HG03457 (cell line): Measurements from ENCODE around the gene SPTLC2.
"Not testable (repeated sequence)": the region's sequence is repeated elsewhere in the genome, so short reads cannot be mapped to it uniquely, and the experiment has no call there.

ENCODE experiments used
- ATAC-seq: cut with Tn5 transposase; IDR thresholded peaks from one replicate; pipeline ENCODE4 v1.9.1; 2021; ENCODE audit warnings: moderate number of reproducible peaks; ENCODE audit not compliant: unreplicated experiment

SPTLC2 gene

GRCh38 chr14:77616454-77617229, at the start of gene SPTLC2:
TSS of gene SPTLC2 (minus strand) at chr14:77616637. CDS start at chr14:77616579, 58 bp downstream.
- ATAC-seq = peak; percentile 93

GRCh38 chr14:77663293-77663692, 46.9 kb upstream of the SPTLC2 start:
- ATAC-seq = no peak

- ATAC-seq = not testable (repeated sequence)
These were observed 45.1 kb upstream of the SPTLC2 start for GRCh38 chr14:77661562-77661961.

GRCh38 chr14:77660754-77661153, 44.3 kb upstream of the SPTLC2 start:
- no peak for ATAC-seq

- no peak for ATAC-seq
These were observed 43.4 kb upstream of the SPTLC2 start for GRCh38 chr14:77659831-77660230.

GRCh38 chr14:77657280-77657679, 40.8 kb upstream of the SPTLC2 start:
- ATAC-seq = no peak

GRCh38 chr14:77654001-77654441, 37.6 kb upstream of the SPTLC2 start:
- ATAC-seq = no peak

- no peak for ATAC-seq
These were observed 32.9 kb upstream of the SPTLC2 start for GRCh38 chr14:77649326-77649725.

GRCh38 chr14:77648520-77649200, 32.2 kb upstream of the SPTLC2 start:
- no peak for ATAC-seq

- ATAC-seq = no peak
These were observed 31.4 kb upstream of the SPTLC2 start for GRCh38 chr14:77647853-77648252.

- no peak for ATAC-seq
These were observed 30.5 kb upstream of the SPTLC2 start for GRCh38 chr14:77646907-77647306.

- no peak for ATAC-seq
These were observed 29.2 kb upstream of the SPTLC2 start for GRCh38 chr14:77645520-77646230.

GRCh38 chr14:77642407-77642806, 26.0 kb upstream of the SPTLC2 start:
- no peak for ATAC-seq

GRCh38 chr14:77641534-77642341, 25.3 kb upstream of the SPTLC2 start:
- ATAC-seq = no peak

GRCh38 chr14:77640756-77641533, 24.5 kb upstream of the SPTLC2 start:
- ATAC-seq = no peak

- ATAC-seq = no peak
These were observed 22.3 kb upstream of the SPTLC2 start for GRCh38 chr14:77638771-77639171.

- not testable (repeated sequence) for ATAC-seq
These were observed 19.4 kb upstream of the SPTLC2 start for GRCh38 chr14:77635869-77636268.

GRCh38 chr14:77635466-77635865, 19.0 kb upstream of the SPTLC2 start:
- not testable (repeated sequence) for ATAC-seq

GRCh38 chr14:77630111-77630510, 13.7 kb upstream of the SPTLC2 start:
- no peak for ATAC-seq

GRCh38 chr14:77625360-77625759, 8.9 kb upstream of the SPTLC2 start:
- no peak for ATAC-seq
